DMS 273 treated with DMSO at 0.1 percent for 48 hours (cell line): ENCODE results near the gene NME9.

Source experiments
- DNase-seq: peaks from one replicate; lab custom pipeline; 2025; lab: John Stamatoyannopoulos, UW

NME9 gene

GRCh38 chr3:138362538-138362937 is 32.9 kb upstream of the NME9 start:
- DNase-seq, result no peak

- no peak for DNase-seq
Observed at GRCh38 chr3:138361561-138361971, 31.9 kb upstream of the NME9 start.

- DNase-seq, result no peak
Observed at GRCh38 chr3:138360869-138361525, 31.3 kb upstream of the NME9 start.

GRCh38 chr3:138359919-138360868 is 30.5 kb upstream of the NME9 start:
- no peak for DNase-seq

- DNase-seq, result no peak
Observed at GRCh38 chr3:138359148-138359918, 29.7 kb upstream of the NME9 start.

GRCh38 chr3:138356730-138357405 is 27.2 kb upstream of the NME9 start:
- DNase-seq, result no peak

GRCh38 chr3:138355071-138355470 is 25.4 kb upstream of the NME9 start:
- no peak for DNase-seq

- no peak for DNase-seq
Observed at GRCh38 chr3:138354376-138354775, 24.7 kb upstream of the NME9 start.

GRCh38 chr3:138351916-138352550 is 22.4 kb upstream of the NME9 start:
- no peak for DNase-seq

GRCh38 chr3:138351151-138351550 is 21.5 kb upstream of the NME9 start:
- DNase-seq, result no peak

- DNase-seq, result no peak
Observed at GRCh38 chr3:138349926-138350665, 20.4 kb upstream of the NME9 start.

- no peak for DNase-seq
Observed at GRCh38 chr3:138348754-138349739, 19.4 kb upstream of the NME9 start.

- peak; percentile 50 for DNase-seq
Observed at GRCh38 chr3:138347960-138348753, 18.5 kb upstream of the NME9 start, which contains the start of gene MRAS. TSS of gene MRAS (plus strand) at chr3:138348579. CDS start at chr3:138372884, 24,305 bp downstream.

GRCh38 chr3:138344754-138345153 is 15.1 kb upstream of the NME9 start:
- DNase-seq, result no peak

- DNase-seq, result no peak
Observed at GRCh38 chr3:138340511-138340910, 10.9 kb upstream of the NME9 start.

- DNase-seq, result peak; percentile 95
Observed at GRCh38 chr3:138338811-138339210, 9.2 kb upstream of the NME9 start.

GRCh38 chr3:138338244-138338643 is 8.6 kb upstream of the NME9 start:
- DNase-seq, result no peak

- no peak for DNase-seq
Observed at GRCh38 chr3:138336454-138336999, 6.9 kb upstream of the NME9 start.
